DMS 273 treated with DMSO at 0.1 percent for 48 hours (cell line): Measurements from ENCODE around the gene SMNDC1.
"Not testable (repeated sequence)": the region's sequence is repeated elsewhere in the genome, so short reads cannot be mapped to it uniquely, and the experiment has no call there.

Experiments
- DNase-seq: peaks from one replicate; lab custom pipeline; 2025; lab: John Stamatoyannopoulos, UW

The SMNDC1 gene

DNA sequence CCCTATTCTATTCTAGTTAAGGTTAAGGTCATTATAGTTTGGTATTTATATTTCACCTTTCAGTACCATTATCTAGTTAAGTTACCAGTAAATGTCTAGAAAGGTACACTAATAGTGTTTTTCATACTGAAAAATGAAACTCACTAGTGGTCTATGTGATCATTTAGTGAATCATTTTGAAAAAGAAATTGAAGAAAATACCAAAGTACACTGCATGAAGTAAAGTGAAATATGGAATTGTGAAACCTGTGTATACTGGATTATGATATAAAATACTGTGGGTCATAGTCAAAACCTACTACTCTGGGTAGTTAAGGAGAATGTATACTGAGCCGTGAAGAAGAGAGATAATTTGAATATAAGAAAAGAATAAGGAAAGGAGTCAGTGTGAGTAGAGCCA is 53.3 kb downstream of the SMNDC1 start:
- not testable (repeated sequence) for DNase-seq

GRCh38 chr10:110249489-110249888 is 55.2 kb downstream of the SMNDC1 start:
- not testable (repeated sequence) for DNase-seq

DNA sequence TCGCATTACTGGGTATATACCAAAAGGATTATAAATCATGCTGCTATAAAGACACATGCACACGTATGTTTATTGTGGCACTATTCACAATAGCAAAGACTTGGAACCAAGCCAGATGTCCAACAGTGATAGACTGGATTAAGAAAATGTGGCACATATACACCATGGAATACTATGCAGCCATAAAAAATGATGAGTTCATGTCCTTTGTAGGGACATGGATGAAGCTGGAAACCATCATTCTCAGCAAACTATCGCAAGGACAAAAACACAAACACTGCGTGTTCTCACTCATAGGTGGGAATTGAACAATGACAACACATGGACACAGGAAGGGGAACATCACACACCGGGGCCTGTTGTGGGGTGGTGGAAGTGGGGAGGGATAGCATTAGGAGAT is 56.9 kb downstream of the SMNDC1 start:
- DNase-seq = not testable (repeated sequence)

- DNase-seq = no peak
Measured at GRCh38 chr10:110244550-110244949, 60.2 kb downstream of the SMNDC1 start.

DNA sequence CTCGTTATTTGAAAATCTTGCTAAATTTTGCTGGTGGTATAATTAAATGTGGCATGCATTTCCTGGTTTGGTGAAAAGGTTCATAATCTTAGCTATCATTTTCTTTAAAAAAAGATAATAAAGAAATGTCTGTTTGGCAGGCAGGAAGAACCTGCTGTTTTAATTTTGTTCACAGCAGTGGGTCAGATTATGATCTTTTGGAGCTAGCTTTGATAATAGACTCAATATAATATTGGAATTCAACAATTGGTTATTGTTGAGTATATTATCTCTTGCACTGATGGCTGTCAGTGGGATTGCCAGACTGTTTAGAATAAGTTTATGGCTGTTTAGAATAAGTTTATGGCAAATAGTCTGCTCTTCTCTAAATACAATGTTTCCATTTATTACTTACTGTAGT is 62.2 kb downstream of the SMNDC1 start:
- no peak for DNase-seq

- no peak for DNase-seq
Measured at GRCh38 chr10:110241841-110242240, 62.9 kb downstream of the SMNDC1 start.

GRCh38 chr10:110241407-110241806 is 63.3 kb downstream of the SMNDC1 start:
- DNase-seq = no peak
